RPMI7951 (cell line): ENCODE results near the gene STIL. TPM values are rescaled to one million over a fixed set of nuclear protein-coding genes. Genes with fewer than 3 reads are reported as not detected.
"Not testable (repeated sequence)": the region's sequence is repeated elsewhere in the genome, so short reads cannot be mapped to it uniquely, and the experiment has no call there.

Source experiments
- DNase-seq: peaks from one replicate; pipeline ENCODE4 v3.0.0-alpha.2; 2012; ENCODE audit warnings: low read depth
- total RNA-seq: library from RNA; depleted of rRNA; stranded (reverse); fragments of >200 nt; shearing (Covaris generic); gene quantifications from 2 replicates; pipeline ENCODE4 v1.2.3, GENCODE V29; 2014; rRNA removed

Gene STIL
- total RNA-seq, result 31.6 and 38.8 TPM in 2 replicates

- DNase-seq, result peak; percentile 99
Observed at GRCh38 chr1:47313915-47314664, at the start of gene STIL. STIL (minus strand) TSS chr1:47314147; CDS start chr1:47310319, 3,828 bp downstream.

- no peak for DNase-seq
Observed at GRCh38 chr1:47362828-47363227, 48.9 kb upstream of the STIL start.

- no peak for DNase-seq
Observed at GRCh38 chr1:47361380-47361779, 47.4 kb upstream of the STIL start.

GRCh38 chr1:47351305-47351704, 37.4 kb upstream of the STIL start:
- peak; percentile 11 for DNase-seq

- DNase-seq, result no peak
Observed at GRCh38 chr1:47348246-47348645, 34.3 kb upstream of the STIL start.

GRCh38 chr1:47347735-47348134, 33.8 kb upstream of the STIL start:
- no peak for DNase-seq

- DNase-seq, result not testable (repeated sequence)
Observed at GRCh38 chr1:47346979-47347378, 33.0 kb upstream of the STIL start.

- DNase-seq, result no peak
Observed at GRCh38 chr1:47340227-47340626, 26.3 kb upstream of the STIL start.

GRCh38 chr1:47338249-47339077, 24.5 kb upstream of the STIL start:
- no peak for DNase-seq

GRCh38 chr1:47337350-47337749, 23.4 kb upstream of the STIL start:
- no peak for DNase-seq

GRCh38 chr1:47334765-47335435, 21.0 kb upstream of the STIL start:
- no peak for DNase-seq

- DNase-seq, result peak; percentile 76
Observed at GRCh38 chr1:47333922-47334764, 20.2 kb upstream of the STIL start.

- DNase-seq, result peak; percentile 88
Observed at GRCh38 chr1:47333578-47333921, 19.6 kb upstream of the STIL start, which contains the start of gene CMPK1. CMPK1 (plus strand) TSS chr1:47333790; CDS start chr1:47333946, 156 bp downstream.

- no peak for DNase-seq
Observed at GRCh38 chr1:47332779-47333577, 19.0 kb upstream of the STIL start.

- no peak for DNase-seq
Observed at GRCh38 chr1:47331875-47332274, 17.9 kb upstream of the STIL start.

GRCh38 chr1:47330212-47330611, 16.3 kb upstream of the STIL start:
- DNase-seq, result no peak

GRCh38 chr1:47328992-47329391, 15.0 kb upstream of the STIL start:
- no peak for DNase-seq

- no peak for DNase-seq
Observed at GRCh38 chr1:47326271-47326670, 12.3 kb upstream of the STIL start.

GRCh38 chr1:47325528-47325927, 11.6 kb upstream of the STIL start:
- no peak for DNase-seq

GRCh38 chr1:47324682-47325081, 10.7 kb upstream of the STIL start:
- DNase-seq, result no peak

GRCh38 chr1:47323599-47324031, 9.7 kb upstream of the STIL start:
- no peak for DNase-seq
